Neural cell (in vitro differentiated cells): Measurements from ENCODE around the gene ZNF608. TPM values are rescaled to one million over a fixed set of nuclear protein-coding genes. Genes with fewer than 3 reads are reported as not detected.

ENCODE experiments used
- H2AFZ ChIP-seq: fragments of 200-600, 300-800 bp; sonication (generic), shearing (Covaris generic); 2 replicates; pipeline ENCODE4 v1.6.0; 2014; ENCODE audit warnings: low read depth, mild to moderate bottlenecking, antibody characterized with exemption, low read length, moderate library complexity
- H3F3A ChIP-seq: fragments of 200-600 bp; shearing (Covaris generic); 2 replicates; pipeline ENCODE4 v1.6.1; 2016; ENCODE audit warnings: mild to moderate bottlenecking, moderate library complexity, mixed read lengths, antibody characterized with exemption, low read length; ENCODE audit not compliant: insufficient read depth, poor library complexity, severe bottlenecking
- H3K27ac ChIP-seq: fragments of 200-600, 300-800 bp; sonication (generic), shearing (Covaris generic); 2 replicates; pipeline ENCODE4 v1.5.1; 2014; ENCODE audit warnings: mild to moderate bottlenecking, low read length, moderate library complexity
- H3K27me3 ChIP-seq: fragments of 300-800, 200-600 bp; sonication (generic), shearing (Covaris generic); 2 replicates; pipeline ENCODE4 v1.6.0; 2014; ENCODE audit warnings: mild to moderate bottlenecking, low read depth, low read length, moderate library complexity; ENCODE audit not compliant: insufficient read depth
- H3K36me3 ChIP-seq: fragments of 300-800, 200-600 bp; sonication (generic), shearing (Covaris generic); 2 replicates; pipeline ENCODE4 v1.5.1; 2014; ENCODE audit warnings: mild to moderate bottlenecking, antibody characterized with exemption, low read length, moderate library complexity; ENCODE audit not compliant: insufficient read depth
- H3K4me2 ChIP-seq: fragments of 300-800, 200-600 bp; sonication (generic), shearing (Covaris generic); 2 replicates; pipeline ENCODE4 v1.6.0; 2014; ENCODE audit warnings: mild to moderate bottlenecking, low read length
- H3K4me3 ChIP-seq: fragments of 300-800, 200-600 bp; sonication (generic), shearing (Covaris generic); 2 replicates; pipeline ENCODE4 v1.5.1; 2014; ENCODE audit warnings: mild to moderate bottlenecking, low read length, moderate library complexity
- H3K79me2 ChIP-seq: fragments of 200-600 bp; shearing (Covaris generic); replicated peaks from 2 replicates; pipeline ENCODE4 v1.6.0; 2014; ENCODE audit warnings: mild to moderate bottlenecking, low read length, moderate library complexity; ENCODE audit not compliant: insufficient read depth
- H3K9ac ChIP-seq: fragments of 300-800, 200-600 bp; sonication (generic), shearing (Covaris generic); 2 replicates; pipeline ENCODE4 v1.6.1; 2016; ENCODE audit warnings: mild to moderate bottlenecking, low read length, mixed read lengths
- H3K9me2 ChIP-seq: fragments of 200-600 bp; shearing (Covaris generic); 2 replicates; pipeline ENCODE4 v1.6.1; 2016; ENCODE audit warnings: mild to moderate bottlenecking, low read length, mixed read lengths; ENCODE audit not compliant: insufficient read depth
- H3K9me3 ChIP-seq: fragments of 200-600, 300-800 bp; sonication (generic), shearing (Covaris generic); 2 replicates; pipeline ENCODE4 v1.6.1; 2016; ENCODE audit warnings: mild to moderate bottlenecking, mixed run types, low read length, moderate library complexity, mixed read lengths
- H4K20me1 ChIP-seq: fragments of 200-600 bp; shearing (Covaris generic); 2 replicates; pipeline ENCODE4 v1.6.1; 2016; ENCODE audit warnings: mild to moderate bottlenecking, mixed run types; ENCODE audit not compliant: insufficient read depth
- EP300 ChIP-seq: fragments of 450-650 bp; conservative IDR thresholded peaks from 2 replicates; pipeline ENCODE4 v1.6.1; 2014; ENCODE audit warnings: antibody characterized with exemption, mild to moderate bottlenecking, moderate library complexity; ENCODE audit not compliant: poor library complexity, severe bottlenecking
- EZH2 ChIP-seq: fragments of 200-600, 300-800 bp; shearing (Covaris generic), sonication (generic); IDR thresholded peaks from 2 replicates; pipeline ENCODE4 v1.6.1; 2014; ENCODE audit warnings: antibody characterized with exemption, low read length, borderline replicate concordance, mild to moderate bottlenecking; ENCODE audit not compliant: insufficient read depth, poor library complexity, severe bottlenecking
- MXI1 ChIP-seq: fragments of 450-650 bp; conservative IDR thresholded peaks from 2 replicates; pipeline ENCODE4 v1.6.1; 2014; ENCODE audit warnings: antibody characterized with exemption, mild to moderate bottlenecking; ENCODE audit not compliant: poor library complexity, severe bottlenecking
- POLR2AphosphoS5 ChIP-seq: IDR thresholded peaks from 2 replicates; pipeline ENCODE4 v1.6.1; 2012
- RAD21 ChIP-seq: fragments of 450-650 bp; conservative IDR thresholded peaks from 2 replicates; pipeline ENCODE4 v1.6.1; 2014; ENCODE audit warnings: antibody characterized with exemption, mild to moderate bottlenecking, moderate library complexity
- SMC3 ChIP-seq: fragments of 450-650 bp; conservative IDR thresholded peaks from 2 replicates; pipeline ENCODE4 v1.6.1; 2014; ENCODE audit warnings: antibody characterized with exemption, mild to moderate bottlenecking, moderate library complexity; ENCODE audit not compliant: poor library complexity
- TAF1 ChIP-seq: IDR thresholded peaks from 2 replicates; pipeline ENCODE4 v1.6.1; 2012; ENCODE audit warnings: low read depth
- polyA plus RNA-seq: library from polyadenylated mRNA; depleted of rRNA; stranded (reverse); fragments of >200 nt; gene quantifications from 2 replicates; pipeline ENCODE4 v1.2.3, GENCODE V29; 2014
- TF ChIP-seq, protein P1 (sequence below): IDR thresholded peaks from 2 replicates; pipeline ENCODE4 v1.6.1; 2012; ENCODE audit warnings: borderline replicate concordance
- TF ChIP-seq, protein P2 (sequence below): fragments of 450-650 bp; IDR thresholded peaks from 2 replicates; pipeline ENCODE4 v1.5.1; 2014; ENCODE audit warnings: antibody characterized with exemption, mild to moderate bottlenecking, moderate library complexity; ENCODE audit not compliant: poor library complexity, severe bottlenecking

ZNF608 gene
- polyA plus RNA-seq, 1 donor from 2014 or later = 32.4 TPM

DNA sequence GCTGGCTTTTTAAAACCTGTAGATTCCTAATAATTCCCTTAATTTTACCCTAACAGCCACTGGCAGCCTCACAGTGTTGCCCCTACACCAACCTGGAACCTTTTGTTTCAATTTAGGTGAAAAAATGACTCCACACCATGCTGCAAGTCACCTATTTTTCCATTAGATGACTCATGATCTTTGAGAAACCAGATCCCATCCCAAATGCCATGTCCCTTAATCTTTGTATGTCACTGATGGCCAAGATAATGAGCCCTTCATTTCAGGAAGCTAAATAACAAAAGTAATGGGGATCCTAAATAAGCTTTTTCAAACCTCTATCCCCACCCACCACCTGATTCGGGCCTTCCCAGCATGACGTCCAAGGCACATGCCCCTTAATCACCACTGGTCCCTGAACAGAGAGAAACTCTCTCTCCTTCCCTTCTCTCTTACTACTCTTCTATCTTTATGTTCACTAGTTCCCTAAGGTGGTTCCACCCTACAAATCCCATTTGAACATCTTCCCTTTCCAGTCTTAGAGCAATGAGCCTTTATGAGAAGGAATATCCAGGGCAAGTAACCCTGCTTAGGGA, 33.6 kb downstream of the ZNF608 start:
- TF ChIP-seq POLR2AphosphoS5 = no peak
- no peak overlapping the region for H2AFZ ChIP-seq
- no peaks in the 10 kb centered on the region for H4K20me1 ChIP-seq
- peaks cover 85% of the 10 kb centered on the region for H3K79me2 ChIP-seq
- H3K36me3 ChIP-seq = no peaks in the 10 kb centered on the region
- H3K4me3 ChIP-seq = no peak overlapping the region
- H3K27me3 ChIP-seq = no peaks in the 10 kb centered on the region
- no peaks in the 10 kb centered on the region for H3K9me3 ChIP-seq
- no peak overlapping the region for H3K27ac ChIP-seq
- H3K4me2 ChIP-seq = no peak overlapping the region
- no peak overlapping the region for H3K9ac ChIP-seq
- no peaks in the 10 kb centered on the region for H3F3A ChIP-seq
- H3K9me2 ChIP-seq = no peaks in the 10 kb centered on the region

DNA sequence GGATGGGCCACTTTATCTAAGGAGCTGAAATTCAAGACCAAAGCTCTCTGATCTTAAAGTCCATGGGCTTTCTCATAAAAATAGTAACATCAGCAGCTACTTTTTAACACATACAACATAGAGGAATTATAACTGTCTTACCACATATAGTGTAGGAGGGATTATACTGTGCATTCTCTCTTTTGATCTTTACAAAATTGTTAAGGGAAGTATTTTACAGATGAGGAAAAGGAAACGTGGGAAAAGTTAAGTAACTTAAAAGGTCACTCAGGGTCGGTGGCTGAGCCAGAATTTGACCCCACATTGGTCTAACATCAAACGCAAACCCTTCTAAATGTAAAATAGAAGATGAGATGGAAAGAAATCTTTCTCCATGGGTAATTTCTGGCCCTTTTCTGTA, 38.4 kb downstream of the ZNF608 start:
- H3F3A ChIP-seq = peaks cover 6% of the 10 kb centered on the region
- no peak overlapping the region for H3K4me2 ChIP-seq
- H3K9me2 ChIP-seq = no peaks in the 10 kb centered on the region
- H3K4me3 ChIP-seq = no peak overlapping the region
- H2AFZ ChIP-seq = no peak overlapping the region
- no peak for TF ChIP-seq MXI1
- TF ChIP-seq, protein P1, sequence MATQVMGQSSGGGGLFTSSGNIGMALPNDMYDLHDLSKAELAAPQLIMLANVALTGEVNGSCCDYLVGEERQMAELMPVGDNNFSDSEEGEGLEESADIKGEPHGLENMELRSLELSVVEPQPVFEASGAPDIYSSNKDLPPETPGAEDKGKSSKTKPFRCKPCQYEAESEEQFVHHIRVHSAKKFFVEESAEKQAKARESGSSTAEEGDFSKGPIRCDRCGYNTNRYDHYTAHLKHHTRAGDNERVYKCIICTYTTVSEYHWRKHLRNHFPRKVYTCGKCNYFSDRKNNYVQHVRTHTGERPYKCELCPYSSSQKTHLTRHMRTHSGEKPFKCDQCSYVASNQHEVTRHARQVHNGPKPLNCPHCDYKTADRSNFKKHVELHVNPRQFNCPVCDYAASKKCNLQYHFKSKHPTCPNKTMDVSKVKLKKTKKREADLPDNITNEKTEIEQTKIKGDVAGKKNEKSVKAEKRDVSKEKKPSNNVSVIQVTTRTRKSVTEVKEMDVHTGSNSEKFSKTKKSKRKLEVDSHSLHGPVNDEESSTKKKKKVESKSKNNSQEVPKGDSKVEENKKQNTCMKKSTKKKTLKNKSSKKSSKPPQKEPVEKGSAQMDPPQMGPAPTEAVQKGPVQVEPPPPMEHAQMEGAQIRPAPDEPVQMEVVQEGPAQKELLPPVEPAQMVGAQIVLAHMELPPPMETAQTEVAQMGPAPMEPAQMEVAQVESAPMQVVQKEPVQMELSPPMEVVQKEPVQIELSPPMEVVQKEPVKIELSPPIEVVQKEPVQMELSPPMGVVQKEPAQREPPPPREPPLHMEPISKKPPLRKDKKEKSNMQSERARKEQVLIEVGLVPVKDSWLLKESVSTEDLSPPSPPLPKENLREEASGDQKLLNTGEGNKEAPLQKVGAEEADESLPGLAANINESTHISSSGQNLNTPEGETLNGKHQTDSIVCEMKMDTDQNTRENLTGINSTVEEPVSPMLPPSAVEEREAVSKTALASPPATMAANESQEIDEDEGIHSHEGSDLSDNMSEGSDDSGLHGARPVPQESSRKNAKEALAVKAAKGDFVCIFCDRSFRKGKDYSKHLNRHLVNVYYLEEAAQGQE = no peak
- no peak for TF ChIP-seq TAF1
- no peak for TF ChIP-seq RAD21
- no peak for TF ChIP-seq POLR2AphosphoS5
- TF ChIP-seq EZH2 = no peak
- no peak for TF ChIP-seq EP300
- no peak for TF ChIP-seq SMC3
- TF ChIP-seq, protein P2, sequence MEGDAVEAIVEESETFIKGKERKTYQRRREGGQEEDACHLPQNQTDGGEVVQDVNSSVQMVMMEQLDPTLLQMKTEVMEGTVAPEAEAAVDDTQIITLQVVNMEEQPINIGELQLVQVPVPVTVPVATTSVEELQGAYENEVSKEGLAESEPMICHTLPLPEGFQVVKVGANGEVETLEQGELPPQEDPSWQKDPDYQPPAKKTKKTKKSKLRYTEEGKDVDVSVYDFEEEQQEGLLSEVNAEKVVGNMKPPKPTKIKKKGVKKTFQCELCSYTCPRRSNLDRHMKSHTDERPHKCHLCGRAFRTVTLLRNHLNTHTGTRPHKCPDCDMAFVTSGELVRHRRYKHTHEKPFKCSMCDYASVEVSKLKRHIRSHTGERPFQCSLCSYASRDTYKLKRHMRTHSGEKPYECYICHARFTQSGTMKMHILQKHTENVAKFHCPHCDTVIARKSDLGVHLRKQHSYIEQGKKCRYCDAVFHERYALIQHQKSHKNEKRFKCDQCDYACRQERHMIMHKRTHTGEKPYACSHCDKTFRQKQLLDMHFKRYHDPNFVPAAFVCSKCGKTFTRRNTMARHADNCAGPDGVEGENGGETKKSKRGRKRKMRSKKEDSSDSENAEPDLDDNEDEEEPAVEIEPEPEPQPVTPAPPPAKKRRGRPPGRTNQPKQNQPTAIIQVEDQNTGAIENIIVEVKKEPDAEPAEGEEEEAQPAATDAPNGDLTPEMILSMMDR = no peak
- no peaks in the 10 kb centered on the region for H3K27me3 ChIP-seq
- H3K9ac ChIP-seq = no peak overlapping the region
- H4K20me1 ChIP-seq = no peaks in the 10 kb centered on the region
- peak overlapping the region; percentile 91 for H3K27ac ChIP-seq
- peaks cover 81% of the 10 kb centered on the region for H3K79me2 ChIP-seq
- no peaks in the 10 kb centered on the region for H3K36me3 ChIP-seq
- no peaks in the 10 kb centered on the region for H3K9me3 ChIP-seq
